K562 (cell line): ENCODE data around the gene DHDH. TPM values are rescaled to one million over a fixed set of nuclear protein-coding genes. Genes with fewer than 3 reads are reported as not detected.

Experiments
- ELF4 ChIP-seq: fragments of 450-650 bp; formaldehyde crosslinking; IDR thresholded peaks from 2 replicates; pipeline ENCODE4 v1.4.0; 2022; ENCODE audit warnings: missing genetic modification characterization
- ETS1 ChIP-seq: conservative IDR thresholded peaks from 2 replicates; pipeline ENCODE4 v1.6.1; 2011; ENCODE audit warnings: low read depth, mild to moderate bottlenecking, low read length; ENCODE audit not compliant: control insufficient read depth
- FOXJ2 ChIP-seq: fragments of 200-800 bp; sonication (Bioruptor generic); IDR thresholded peaks from 2 replicates; pipeline ENCODE4 v1.6.1; 2016; ENCODE audit warnings: missing genetic modification characterization, missing compliant biosample characterization
- FOXM1 ChIP-seq, 2 experiments: fragments of 450-650 bp in 1 of 2; sonication (generic) in 1 of 2; formaldehyde crosslinking in 1 of 2; IDR thresholded peaks; 2 replicates each; pipeline versions ENCODE4 v1.6.1 to v1.9.0; 2017 to 2022; ENCODE audit warnings: low read depth in 2 of 2, mild to moderate bottlenecking in 2 of 2, missing genetic modification reagents in 1 of 2, moderate library complexity in 1 of 2
- GTF2F1 ChIP-seq: IDR thresholded peaks from 2 replicates; pipeline ENCODE4 v1.6.1; 2011; ENCODE audit warnings: low read depth, low read length, improper control_type of control experiment
- HNRNPLL ChIP-seq: fragments of 200-400 bp; formaldehyde crosslinking; IDR thresholded peaks from 2 replicates; pipeline ENCODE4 v1.6.1; 2017; ENCODE audit warnings: low read length, low read depth, mild to moderate bottlenecking; ENCODE audit not compliant: poor library complexity, severe bottlenecking
- KAT7 ChIP-seq: sonication (generic); formaldehyde crosslinking; IDR thresholded peaks from 2 replicates; pipeline ENCODE4 v1.8.0; 2022; ENCODE audit warnings: missing genetic modification reagents, mild to moderate bottlenecking, borderline replicate concordance
- LEF1 ChIP-seq: fragments of 450-650 bp; IDR thresholded peaks from 2 replicates; pipeline ENCODE4 v1.6.1; 2016; ENCODE audit warnings: mild to moderate bottlenecking
- MEF2D ChIP-seq: conservative IDR thresholded peaks from 2 replicates; pipeline ENCODE4 v1.6.1; 2016; ENCODE audit warnings: low read depth, missing genetic modification characterization, missing compliant biosample characterization
- NR4A1 ChIP-seq, 2 experiments: fragments of 250-450 bp in 1 of 2; fragments of 450-650 bp in 1 of 2; sonication (Bioruptor Pico) in 1 of 2; IDR thresholded peaks; 2 replicates each; pipeline versions ENCODE4 v1.4.0 to v1.6.1; 2016 to 2020; ENCODE audit warnings: mild to moderate bottlenecking in 2 of 2, missing compliant biosample characterization in 1 of 2, missing genetic modification characterization in 1 of 2, moderate library complexity in 1 of 2
- PCBP1 ChIP-seq: fragments of 200-400 bp; formaldehyde crosslinking; IDR thresholded peaks from 2 replicates; pipeline ENCODE4 v1.6.1; 2018; ENCODE audit warnings: mild to moderate bottlenecking, low read depth, low read length; ENCODE audit not compliant: poor library complexity, severe bottlenecking
- RBM15 ChIP-seq: fragments of 200-400 bp; formaldehyde crosslinking; IDR thresholded peaks from 2 replicates; pipeline ENCODE4 v1.6.1; 2018; ENCODE audit warnings: mild to moderate bottlenecking, low read length, moderate library complexity; ENCODE audit not compliant: insufficient read depth
- TAF7 ChIP-seq: fragments of 450-650 bp; IDR thresholded peaks from 2 replicates; pipeline ENCODE4 v1.6.1; 2016; ENCODE audit warnings: missing genetic modification characterization, missing compliant biosample characterization
- TEAD4 ChIP-seq, 2 experiments: sonication (generic) in 1 of 2; formaldehyde crosslinking in 1 of 2; IDR thresholded peaks; 2 replicates each; pipeline versions ENCODE4 v1.6.1 to v1.8.0; 2012 to 2022; ENCODE audit warnings: borderline replicate concordance in 1 of 2, inconsistent platforms in 1 of 2, low read length in 1 of 2, mild to moderate bottlenecking in 1 of 2, missing genetic modification reagents in 1 of 2
- ZBTB43 ChIP-seq: sonication (generic); formaldehyde crosslinking; IDR thresholded peaks from 2 replicates; pipeline ENCODE4 v1.8.0; 2023; ENCODE audit warnings: mild to moderate bottlenecking, missing genetic modification reagents
- ZEB2 ChIP-seq: fragments of 450-650 bp; IDR thresholded peaks from 2 replicates; pipeline ENCODE4 v1.6.1; 2016
- ZNF212 ChIP-seq: fragments of 450-650 bp; formaldehyde crosslinking; IDR thresholded peaks from 2 replicates; pipeline ENCODE4 v1.4.0; 2020; ENCODE audit warnings: mild to moderate bottlenecking
- ZNF766 ChIP-seq: fragments of 200-800 bp; sonication (Bioruptor generic); conservative IDR thresholded peaks from 2 replicates; pipeline ENCODE4 v1.6.1; 2016; ENCODE audit warnings: missing genetic modification characterization, missing compliant biosample characterization
- polyA plus RNA-seq, 8 experiments: library from polyadenylated mRNA; depleted of rRNA in 4 of 8; stranded (reverse) in 5 of 8; unstranded in 3 of 8; fragments of >200 nt; fragmentation: Nextera tagmentation in 2 of 8; fragmentation: Illumina TruSeq in 1 of 8; extraction: Ambion mirVana in 2 of 8; extraction: Trizol in 1 of 8; gene quantifications; 2 replicates each; pipeline versions ENCODE4 v1.2.1 to v1.2.3, GENCODE V29; 2011 to 2014; ENCODE audit warnings: inconsistent platforms in 1 of 8, missing spikeins in 1 of 8
- total RNA-seq, 7 experiments: library from RNA; depleted of rRNA in 6 of 7; stranded (reverse); fragments of >200 nt in 6 of 7; fragmentation: Illumina TruSeq in 2 of 7; extraction: Trizol in 2 of 7; gene quantifications; 2 replicates each; pipeline versions ENCODE4 v1.2.1 to v1.2.3, GENCODE V29; 2011 to 2021; ENCODE audit warnings: low replicate concordance in 1 of 7
- TF ChIP-seq, protein P1 (sequence below), 2 experiments: fragments of 450-650 bp; IDR thresholded peaks; 2 replicates each; pipeline ENCODE4 v1.6.1; 2016
- TF ChIP-seq, protein P2 (sequence below): fragments of 450-650 bp; formaldehyde crosslinking; IDR thresholded peaks from 2 replicates; pipeline ENCODE4 v1.4.0; 2022; ENCODE audit warnings: missing genetic modification characterization

DHDH gene
- total and polyA plus RNA-seq, 9 of the 15 experiments (the other 6 are each of a cell fraction or from before 2014, with no cell fraction given): 0.37 to 1.9 (median 0.87) TPM

- TF ChIP-seq ETS1 (peak; percentile 91), KAT7 (CRISPR knock-in tag) (peak; percentile 93; the same call in 1 of the 2 replicates), FOXJ2 (tag) (peak; percentile 70), ZNF766 (CRISPR knock-in tag) (no peak; the same call in 1 of the 2 replicates), LEF1 (0 out of 2 replicates have a peak, but pooled peaks have one; percentile 16), ZNF212 (CRISPR knock-in tag) (no peak), GTF2F1 (peak; percentile 98), PCBP1 (peak; percentile 91), FOXM1 (IDR thresholded peaks at IDR 0.05; ENCODE audit: low read depth) (no peak), FOXM1 (CRISPR knock-in tag; IDR thresholded peaks at IDR 0.05; ENCODE audit: low read depth) (0 out of 2 replicates have a peak, but pooled peaks have one; percentile 54), HNRNPLL (peak; percentile 82), RBM15 (no peak), MEF2D (tag) (0 out of 2 replicates have a peak, but pooled peaks have one; percentile 53), ELF4 (CRISPR knock-in tag) (0 out of 2 replicates have a peak, but pooled peaks have one; percentile 51), TEAD4 (IDR thresholded peaks at IDR 0.05; ENCODE audit: low read length) (peak; percentile 70), TEAD4 (CRISPR knock-in tag; IDR thresholded peaks at IDR 0.05; ENCODE audit: borderline replicate concordance) (no peak), NR4A1 (CRISPR knock-in tag; IDR thresholded peaks at IDR 0.05) (no peak), NR4A1 (tag; IDR thresholded peaks at IDR 0.05) (0 out of 2 replicates have a peak, but pooled peaks have one; percentile 31), ZEB2 (peak; percentile 93), TAF7 (tag) (peak; percentile 96), ZBTB43 (CRISPR knock-in tag) (no peak)
- TF ChIP-seq, protein P1, sequence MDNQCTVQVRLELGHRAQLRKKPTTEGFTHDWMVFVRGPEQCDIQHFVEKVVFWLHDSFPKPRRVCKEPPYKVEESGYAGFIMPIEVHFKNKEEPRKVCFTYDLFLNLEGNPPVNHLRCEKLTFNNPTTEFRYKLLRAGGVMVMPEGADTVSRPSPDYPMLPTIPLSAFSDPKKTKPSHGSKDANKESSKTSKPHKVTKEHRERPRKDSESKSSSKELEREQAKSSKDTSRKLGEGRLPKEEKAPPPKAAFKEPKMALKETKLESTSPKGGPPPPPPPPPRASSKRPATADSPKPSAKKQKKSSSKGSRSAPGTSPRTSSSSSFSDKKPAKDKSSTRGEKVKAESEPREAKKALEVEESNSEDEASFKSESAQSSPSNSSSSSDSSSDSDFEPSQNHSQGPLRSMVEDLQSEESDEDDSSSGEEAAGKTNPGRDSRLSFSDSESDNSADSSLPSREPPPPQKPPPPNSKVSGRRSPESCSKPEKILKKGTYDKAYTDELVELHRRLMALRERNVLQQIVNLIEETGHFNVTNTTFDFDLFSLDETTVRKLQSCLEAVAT (IDR thresholded peaks at IDR 0.05): peak; percentile 98
- TF ChIP-seq, protein P2, sequence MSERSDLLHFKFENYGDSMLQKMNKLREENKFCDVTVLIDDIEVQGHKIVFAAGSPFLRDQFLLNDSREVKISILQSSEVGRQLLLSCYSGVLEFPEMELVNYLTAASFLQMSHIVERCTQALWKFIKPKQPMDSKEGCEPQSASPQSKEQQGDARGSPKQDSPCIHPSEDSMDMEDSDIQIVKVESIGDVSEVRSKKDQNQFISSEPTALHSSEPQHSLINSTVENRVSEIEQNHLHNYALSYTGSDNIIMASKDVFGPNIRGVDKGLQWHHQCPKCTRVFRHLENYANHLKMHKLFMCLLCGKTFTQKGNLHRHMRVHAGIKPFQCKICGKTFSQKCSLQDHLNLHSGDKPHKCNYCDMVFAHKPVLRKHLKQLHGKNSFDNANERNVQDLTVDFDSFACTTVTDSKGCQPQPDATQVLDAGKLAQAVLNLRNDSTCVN (CRISPR knock-in tag): peak; percentile 89
Measured at GRCh38 chr19:48965040-48965805, 31.7 kb downstream of the DHDH start, which contains the start of gene FTL (continued).
